MCF 10A (cell line): Measurements from ENCODE around the gene PPM1H. TPM values are rescaled to one million over a fixed set of nuclear protein-coding genes. Genes with fewer than 3 reads are reported as not detected.
"Not testable (repeated sequence)": the region's sequence is repeated elsewhere in the genome, so short reads cannot be mapped to it uniquely, and the experiment has no call there.

ENCODE experiments used
- BruUV-seq: library from RNA; stranded (reverse); fragments of 400-500 nt; replicated peaks from 2 replicates; lab custom pipeline; 2021; lab: Mats Ljungman, UMichigan
- CTCF ChIA-PET: fragments of 300-600 bp; sonication (Branson Sonifier 250); formaldehyde crosslinking; extraction: SDS; loops from one replicate; lab custom pipeline; 2021; ENCODE audit warnings: antibody characterized with exemption, inconsistent platforms; lab: Yijun Ruan, JAX
- POLR2A ChIA-PET: fragments of 300-600, 350-650 bp; sonication (Branson Sonifier 250); formaldehyde crosslinking; extraction: SDS; loops from one replicate; lab custom pipeline; 2020; ENCODE audit warnings: antibody characterized with exemption, inconsistent platforms; lab: Yijun Ruan, JAX
- DNase-seq: peaks from one replicate; pipeline ENCODE4 v3.0.0-alpha.2; 2018; ENCODE audit not compliant: unreplicated experiment
- H3K27ac Mint-ChIP-seq: one replicate; pipeline ENCODE4 v1.8.0; 2022; ENCODE audit warnings: mild to moderate bottlenecking, low read depth, mixed read lengths; ENCODE audit not compliant: unreplicated experiment
- H3K27me3 Mint-ChIP-seq: one replicate; pipeline ENCODE4 v1.8.0; 2022; ENCODE audit warnings: mixed read lengths; ENCODE audit not compliant: insufficient read depth, unreplicated experiment
- H3K36me3 Mint-ChIP-seq: one replicate; pipeline ENCODE4 v1.8.0; 2022; ENCODE audit warnings: mild to moderate bottlenecking, moderate library complexity, mixed read lengths; ENCODE audit not compliant: insufficient read depth, unreplicated experiment
- H3K4me1 Mint-ChIP-seq: one replicate; pipeline ENCODE4 v1.8.0; 2022; ENCODE audit warnings: mixed read lengths; ENCODE audit not compliant: insufficient read depth, unreplicated experiment
- H3K4me3 Mint-ChIP-seq: one replicate; pipeline ENCODE4 v1.8.0; 2022; ENCODE audit warnings: mild to moderate bottlenecking, moderate library complexity, mixed read lengths; ENCODE audit not compliant: unreplicated experiment
- H3K9me3 Mint-ChIP-seq: one replicate; pipeline ENCODE4 v1.8.0; 2022; ENCODE audit warnings: mixed read lengths; ENCODE audit not compliant: unreplicated experiment
- intact Hi-C: fragments of 100-400 bp; cut with micrococcal nuclease; formaldehyde crosslinking; loops from 2 replicates; pipeline ENCODE4 v1.14.1; 2022
- total RNA-seq: library from RNA; stranded (reverse); gene quantifications from 2 replicates; pipeline ENCODE4 v1.2.3, GENCODE V29; 2022
- TF ChIP-seq, protein P1 (sequence below): fragments of 200-600 bp; IDR thresholded peaks from one replicate; pipeline ENCODE4 v1.8.0; 2022; ENCODE audit warnings: antibody characterized with exemption, mild to moderate bottlenecking; ENCODE audit not compliant: unreplicated experiment

Gene PPM1H
- total RNA-seq, 1 experiment from 2014 or later = 0.49 TPM

DNA sequence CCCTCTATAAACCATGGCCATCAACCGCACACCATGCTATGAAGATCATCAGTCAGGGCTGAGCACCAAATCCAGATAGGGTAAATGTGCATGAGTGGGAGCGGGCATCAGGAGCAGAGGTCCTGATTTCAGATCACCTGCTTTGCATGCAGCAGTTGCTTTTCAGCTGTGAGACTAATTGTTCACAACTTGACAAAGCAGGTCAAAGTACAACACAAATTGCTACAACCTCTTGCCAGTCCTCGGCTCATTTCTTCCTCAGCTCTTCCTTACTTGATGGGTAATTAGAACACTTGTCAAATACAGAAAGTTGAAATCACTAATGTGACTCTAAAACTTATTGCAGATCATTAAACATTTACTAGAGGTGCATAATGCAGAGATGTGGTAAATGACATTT lies 171.6 kb downstream of the PPM1H start:
- intact Hi-C loops = no loop called here
- H3K4me1 Mint-ChIP-seq = peaks cover 19% of the 10 kb centered on the region
- POLR2A ChIA-PET = no interaction called here
- no peaks in the 10 kb centered on the region for H3K9me3 Mint-ChIP-seq
- no peak overlapping the region for H3K27ac Mint-ChIP-seq
- BruUV-seq = no TSS peak
- H3K4me3 Mint-ChIP-seq = no peak overlapping the region
- H3K27me3 Mint-ChIP-seq = no peaks in the 10 kb centered on the region
- DNase-seq = no peak
- CTCF ChIA-PET = interaction anchor here (0.6 to 1.0 kb wide), 3 partner anchors 21 to 65 kb away, joined by 3 to 4 read pairs (median 3); no protein-coding TSS in a partner anchor
- TF ChIP-seq, protein P1, sequence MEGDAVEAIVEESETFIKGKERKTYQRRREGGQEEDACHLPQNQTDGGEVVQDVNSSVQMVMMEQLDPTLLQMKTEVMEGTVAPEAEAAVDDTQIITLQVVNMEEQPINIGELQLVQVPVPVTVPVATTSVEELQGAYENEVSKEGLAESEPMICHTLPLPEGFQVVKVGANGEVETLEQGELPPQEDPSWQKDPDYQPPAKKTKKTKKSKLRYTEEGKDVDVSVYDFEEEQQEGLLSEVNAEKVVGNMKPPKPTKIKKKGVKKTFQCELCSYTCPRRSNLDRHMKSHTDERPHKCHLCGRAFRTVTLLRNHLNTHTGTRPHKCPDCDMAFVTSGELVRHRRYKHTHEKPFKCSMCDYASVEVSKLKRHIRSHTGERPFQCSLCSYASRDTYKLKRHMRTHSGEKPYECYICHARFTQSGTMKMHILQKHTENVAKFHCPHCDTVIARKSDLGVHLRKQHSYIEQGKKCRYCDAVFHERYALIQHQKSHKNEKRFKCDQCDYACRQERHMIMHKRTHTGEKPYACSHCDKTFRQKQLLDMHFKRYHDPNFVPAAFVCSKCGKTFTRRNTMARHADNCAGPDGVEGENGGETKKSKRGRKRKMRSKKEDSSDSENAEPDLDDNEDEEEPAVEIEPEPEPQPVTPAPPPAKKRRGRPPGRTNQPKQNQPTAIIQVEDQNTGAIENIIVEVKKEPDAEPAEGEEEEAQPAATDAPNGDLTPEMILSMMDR = no peak
- peaks cover 5% of the 10 kb centered on the region for H3K36me3 Mint-ChIP-seq

DNA sequence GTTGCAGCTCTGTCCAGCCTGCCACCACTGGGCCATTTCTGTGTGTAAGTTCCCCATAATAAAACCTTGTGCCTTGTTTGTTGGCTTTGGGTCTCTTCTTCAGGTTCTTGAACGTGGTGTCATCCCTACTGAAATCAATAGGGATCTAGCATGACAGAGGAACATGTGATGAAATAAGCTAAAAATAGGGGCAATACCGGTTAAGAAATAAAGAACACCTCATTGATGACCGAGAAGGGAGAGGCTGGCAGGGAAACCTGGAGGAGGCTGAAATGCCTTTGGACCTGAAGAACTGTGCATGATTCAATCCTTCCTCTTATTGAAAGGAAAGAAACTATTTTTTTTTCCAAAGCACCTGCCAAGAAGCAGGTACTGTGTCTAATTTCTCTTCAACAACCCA lies 172.3 kb downstream of the PPM1H start:
- BruUV-seq = no TSS peak
- ChIA-PET POLR2A (interaction anchor here (0.6 to 1.2 kb wide), 3 partner anchors 21 to 1301 kb away, joined by 3 to 5 read pairs (median 3); no protein-coding TSS in a partner anchor), CTCF (interaction anchor here (0.7 to 1.0 kb wide), 3 partner anchors 143 to 389 kb away, joined by 3 to 4 read pairs (median 4); no protein-coding TSS in a partner anchor)
- peak; percentile 9 for DNase-seq
- Mint-ChIP-seq H3K4me1 (peaks cover 15% of the 10 kb centered on the region), H3K36me3 (no peaks in the 10 kb centered on the region), H3K4me3 (no peak overlapping the region), H3K9me3 (no peaks in the 10 kb centered on the region), H3K27ac (no peak overlapping the region), H3K27me3 (no peaks in the 10 kb centered on the region)
- TF ChIP-seq, protein P1 = no peak
- intact Hi-C loops = loop anchor here (1.0 kb wide), 1 partner anchor 29 kb away; no protein-coding TSS in a partner anchor

DNA sequence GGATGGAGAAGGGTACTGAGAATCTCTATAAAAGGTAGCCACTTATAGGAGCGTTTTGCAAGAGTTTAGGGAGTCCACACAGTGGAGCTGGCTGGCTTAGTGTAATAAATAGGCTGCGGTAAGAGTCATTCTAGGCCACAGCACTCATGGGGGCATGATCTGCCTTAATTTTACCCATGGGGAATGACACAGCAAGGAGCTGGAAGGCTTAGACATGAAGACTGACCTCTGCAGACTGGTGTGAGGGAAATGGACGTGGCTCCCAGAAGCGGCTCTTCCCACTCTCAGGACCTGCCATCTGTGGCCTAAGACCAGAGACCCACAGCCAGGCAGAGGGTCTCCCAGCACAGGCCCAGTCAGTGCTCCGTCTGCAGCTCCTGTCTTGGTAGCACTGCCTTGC lies 173.3 kb downstream of the PPM1H start:
- ChIA-PET CTCF (interaction anchor here (0.9 to 1.0 kb wide), 2 partner anchors 142 to 390 kb away, joined by 4 read pairs; no protein-coding TSS in a partner anchor), POLR2A (interaction anchor here (1.2 kb wide), 1 partner anchor 22 kb away, joined by 5 read pairs; no protein-coding TSS in a partner anchor)
- TF ChIP-seq, protein P1 = no peak
- no peak overlapping the region for H3K27ac Mint-ChIP-seq
- no TSS peak for BruUV-seq
- DNase-seq = no peak
- no peaks in the 10 kb centered on the region for H3K9me3 Mint-ChIP-seq
- no peaks in the 10 kb centered on the region for H3K36me3 Mint-ChIP-seq
- no peak overlapping the region for H3K4me3 Mint-ChIP-seq
- H3K4me1 Mint-ChIP-seq = peaks cover 5% of the 10 kb centered on the region
- intact Hi-C loops = loop anchor here (1.0 kb wide), 1 partner anchor 28 kb away; no protein-coding TSS in a partner anchor
- H3K27me3 Mint-ChIP-seq = no peaks in the 10 kb centered on the region

DNA sequence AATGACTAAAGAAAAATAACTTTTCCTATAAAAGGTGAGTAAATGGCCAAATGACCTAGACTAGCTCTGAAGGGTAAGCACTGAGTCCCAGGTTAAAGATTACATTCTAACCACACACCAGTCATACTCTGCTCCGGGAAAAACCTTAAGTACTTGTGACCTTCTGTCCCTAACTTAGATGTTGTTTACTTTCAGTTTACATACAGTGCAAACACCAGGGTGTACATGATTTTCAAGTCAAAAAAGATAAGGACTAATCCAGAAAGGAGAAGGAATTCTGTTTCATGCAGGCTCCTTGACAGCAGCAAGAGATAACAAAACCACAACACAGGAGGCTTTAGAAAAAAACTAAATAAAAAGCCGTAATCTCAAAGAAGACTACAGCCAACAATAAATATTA lies 174.2 kb downstream of the PPM1H start:
- peaks cover 5% of the 10 kb centered on the region for H3K4me1 Mint-ChIP-seq
- ChIA-PET POLR2A (no interaction called here), CTCF (no interaction called here)
- no peak for DNase-seq
- intact Hi-C loops = no loop called here
- no peak overlapping the region for H3K27ac Mint-ChIP-seq
- no peaks in the 10 kb centered on the region for H3K9me3 Mint-ChIP-seq
- H3K27me3 Mint-ChIP-seq = no peaks in the 10 kb centered on the region
- TF ChIP-seq, protein P1 = no peak
- BruUV-seq = no TSS peak
- H3K4me3 Mint-ChIP-seq = no peak overlapping the region
- H3K36me3 Mint-ChIP-seq = no peaks in the 10 kb centered on the region

DNA sequence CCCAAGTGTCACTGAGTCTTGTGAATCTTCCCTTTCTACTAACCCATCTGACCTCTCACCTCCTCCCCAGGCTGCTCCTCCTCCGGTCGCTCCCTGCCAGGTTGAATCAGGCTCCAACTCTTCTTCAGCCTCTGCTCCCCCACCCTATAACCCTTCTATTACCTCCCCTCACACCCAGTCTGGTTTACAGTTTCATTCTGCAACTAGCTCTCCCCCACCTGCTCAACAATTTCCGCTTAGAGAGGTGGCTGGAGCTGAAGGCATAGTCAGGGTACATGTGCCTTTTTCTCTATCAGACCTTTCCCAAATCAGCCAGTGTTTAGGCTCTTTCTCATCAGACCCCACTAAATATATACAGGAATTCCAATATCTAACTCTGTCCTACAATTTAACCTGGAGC lies 174.6 kb downstream of the PPM1H start:
- BruUV-seq, H3K36me3 Mint-ChIP-seq, POLR2A ChIA-PET, H3K27ac Mint-ChIP-seq, H3K9me3 Mint-ChIP-seq, H3K4me3 Mint-ChIP-seq, H3K4me1 Mint-ChIP-seq, DNase-seq, H3K27me3 Mint-ChIP-seq, CTCF ChIA-PET, intact Hi-C loops: not testable (repeated sequence)
